Tibial nerve (tissue), 3 donors: ENCODE results near the gene PDSS2.

Experiments used
- CTCF ChIP-seq, 5 experiments: fragments of 200-600 bp in 3 of 5; fragments of 450-650 bp in 2 of 5; sonication (generic) in 3 of 5; IDR thresholded peaks; one replicate each; pipeline ENCODE4 v1.5.1; 2016 to 2019; ENCODE audit warnings: antibody characterized with exemption in 5 of 5, mild to moderate bottlenecking in 3 of 5, moderate library complexity in 2 of 5
- POLR2A ChIP-seq, 2 donors: fragments of 450-650 bp; IDR thresholded peaks; one replicate each; pipeline ENCODE4 v1.6.1; 2017; ENCODE audit warnings: antibody characterized with exemption in 2 of 2, mild to moderate bottlenecking in 2 of 2, moderate library complexity in 2 of 2

- TF ChIP-seq CTCF (IDR thresholded peaks at IDR 0.05) (no peak), POLR2A (IDR thresholded peaks at IDR 0.05) (no peak)
Observed at GRCh38 chr6:107230024-107230423, 229.3 kb downstream of the PDSS2 start.
